Nephron progenitor cell (in vitro differentiated cells): Measurements from ENCODE around the gene UMAD1.

Experiments used
- DNase-seq: peaks from one replicate; pipeline ENCODE4 v3.0.0; 2021
- H3K27ac Mint-ChIP-seq: 2 replicates; pipeline ENCODE4 v1.8.0; 2021; ENCODE audit warnings: mild to moderate bottlenecking, moderate library complexity, mixed read lengths
- H3K27me3 Mint-ChIP-seq: 2 replicates; pipeline ENCODE4 v1.8.0; 2021; ENCODE audit warnings: mild to moderate bottlenecking, low read depth, mixed read lengths; ENCODE audit not compliant: poor library complexity
- H3K36me3 Mint-ChIP-seq: 2 replicates; pipeline ENCODE4 v1.8.0; 2021; ENCODE audit warnings: low read depth, mixed read lengths
- H3K4me1 Mint-ChIP-seq: 2 replicates; pipeline ENCODE4 v1.8.0; 2021; ENCODE audit warnings: mixed read lengths
- H3K4me3 Mint-ChIP-seq: 2 replicates; pipeline ENCODE4 v1.8.0; 2021; ENCODE audit warnings: mild to moderate bottlenecking, moderate library complexity, mixed read lengths
- H3K9me3 Mint-ChIP-seq: 2 replicates; pipeline ENCODE4 v1.8.0; 2021; ENCODE audit warnings: mild to moderate bottlenecking, moderate library complexity, mixed read lengths
- TF ChIP-seq, protein P1 (sequence below): fragments of 200-600 bp; sonication (generic); IDR thresholded peaks from 2 replicates; pipeline ENCODE4 v1.5.0; 2021; ENCODE audit warnings: antibody characterized with exemption

Gene UMAD1

DNA sequence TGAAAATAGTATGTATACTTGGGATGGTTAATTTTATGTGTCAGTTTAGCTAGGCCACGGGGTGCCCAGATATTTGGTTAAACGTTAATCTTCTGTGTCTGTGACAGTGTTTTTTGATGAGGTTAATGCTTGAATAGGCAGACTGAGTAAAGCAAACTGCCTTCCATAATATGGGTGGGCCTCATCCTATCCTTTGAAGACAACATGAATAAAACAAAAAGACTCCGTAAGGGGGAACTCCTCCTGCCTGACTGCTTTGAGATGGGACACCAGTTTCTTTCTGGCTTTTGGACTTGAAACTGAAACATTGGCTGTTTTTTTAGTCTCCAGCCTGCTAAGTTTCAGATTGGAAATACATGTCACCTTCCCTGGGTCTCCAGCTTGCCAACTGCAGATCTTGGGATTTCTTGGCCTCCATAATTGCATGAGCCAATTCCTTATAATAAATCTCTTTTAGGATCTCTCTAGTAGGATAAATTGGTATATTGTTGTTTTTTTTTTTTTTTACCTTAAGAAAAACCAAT lies 268.1 kb downstream of the UMAD1 start:
- Mint-ChIP-seq H3K4me3 (no peak overlapping the region), H3K36me3 (no peaks in the 10 kb centered on the region), H3K27ac (no peak overlapping the region), H3K27me3 (peaks cover 4% of the 10 kb centered on the region), H3K4me1 (peaks cover 8% of the 10 kb centered on the region), H3K9me3 (peaks cover 7% of the 10 kb centered on the region)
- DNase-seq: no peak
- TF ChIP-seq, protein P1, sequence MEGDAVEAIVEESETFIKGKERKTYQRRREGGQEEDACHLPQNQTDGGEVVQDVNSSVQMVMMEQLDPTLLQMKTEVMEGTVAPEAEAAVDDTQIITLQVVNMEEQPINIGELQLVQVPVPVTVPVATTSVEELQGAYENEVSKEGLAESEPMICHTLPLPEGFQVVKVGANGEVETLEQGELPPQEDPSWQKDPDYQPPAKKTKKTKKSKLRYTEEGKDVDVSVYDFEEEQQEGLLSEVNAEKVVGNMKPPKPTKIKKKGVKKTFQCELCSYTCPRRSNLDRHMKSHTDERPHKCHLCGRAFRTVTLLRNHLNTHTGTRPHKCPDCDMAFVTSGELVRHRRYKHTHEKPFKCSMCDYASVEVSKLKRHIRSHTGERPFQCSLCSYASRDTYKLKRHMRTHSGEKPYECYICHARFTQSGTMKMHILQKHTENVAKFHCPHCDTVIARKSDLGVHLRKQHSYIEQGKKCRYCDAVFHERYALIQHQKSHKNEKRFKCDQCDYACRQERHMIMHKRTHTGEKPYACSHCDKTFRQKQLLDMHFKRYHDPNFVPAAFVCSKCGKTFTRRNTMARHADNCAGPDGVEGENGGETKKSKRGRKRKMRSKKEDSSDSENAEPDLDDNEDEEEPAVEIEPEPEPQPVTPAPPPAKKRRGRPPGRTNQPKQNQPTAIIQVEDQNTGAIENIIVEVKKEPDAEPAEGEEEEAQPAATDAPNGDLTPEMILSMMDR: no peak

DNA sequence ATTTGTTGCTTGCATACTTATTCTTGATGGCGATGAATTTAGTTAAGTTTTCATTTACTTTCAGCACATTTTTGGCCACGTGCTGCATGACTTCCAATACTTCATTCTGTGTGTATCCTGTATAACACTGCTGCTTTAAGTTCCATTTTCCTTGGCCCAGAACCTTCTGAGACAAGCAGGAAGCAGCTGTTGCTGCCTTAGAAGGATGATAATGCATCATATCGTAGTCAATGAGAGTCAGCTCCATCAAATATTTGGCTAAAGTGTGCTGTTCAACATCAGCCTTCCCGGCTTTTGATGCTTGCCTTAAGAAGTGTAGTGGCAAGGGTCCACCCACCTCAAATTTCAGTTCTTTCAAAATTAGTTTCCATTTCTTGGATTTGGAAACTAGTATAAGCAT lies 268.8 kb downstream of the UMAD1 start:
- Mint-ChIP-seq H3K36me3 (no peaks in the 10 kb centered on the region), H3K4me1 (peaks cover 10% of the 10 kb centered on the region), H3K27ac (no peak overlapping the region), H3K9me3 (peaks cover 7% of the 10 kb centered on the region), H3K4me3 (no peak overlapping the region), H3K27me3 (peaks cover 4% of the 10 kb centered on the region)
- DNase-seq: no peak
- TF ChIP-seq, protein P1: no peak

DNA sequence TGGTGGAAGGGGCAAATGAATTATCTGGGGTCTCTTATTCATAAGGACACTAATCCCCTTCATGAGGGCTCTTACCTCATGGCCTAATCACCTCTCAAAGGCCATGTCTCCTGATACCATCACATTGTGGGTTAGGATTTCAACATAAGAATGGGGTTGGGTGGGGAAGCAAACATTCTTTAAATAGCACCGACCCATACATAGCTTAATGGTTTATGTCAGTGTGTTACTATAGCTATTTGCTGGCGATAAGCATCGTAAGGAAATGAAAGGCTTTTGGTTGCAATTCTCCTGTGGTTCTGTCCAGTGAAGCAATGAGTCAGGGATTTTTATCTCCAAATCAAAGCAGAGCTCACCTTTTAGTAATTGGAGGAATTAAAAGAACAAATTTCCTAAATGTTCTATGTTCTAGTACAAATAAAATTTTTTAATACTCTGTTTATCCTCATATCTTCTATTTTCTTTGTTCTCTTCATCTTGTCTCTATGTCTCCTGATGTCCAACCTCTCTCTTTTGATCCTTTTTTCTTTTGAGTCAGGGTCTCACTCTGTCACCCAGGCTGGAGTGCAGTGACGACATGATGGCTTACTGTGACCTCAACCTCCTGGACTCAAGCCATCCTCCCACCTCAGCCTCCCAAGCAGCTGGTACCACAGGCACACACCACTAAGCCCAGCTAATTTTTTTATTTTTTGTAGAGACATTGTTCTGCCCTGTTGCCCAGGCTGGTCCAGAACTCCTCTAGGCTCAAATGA lies 271.0 kb downstream of the UMAD1 start:
- peaks cover 8% of the 10 kb centered on the region for H3K27me3 Mint-ChIP-seq
- DNase-seq: no peak
- H3K36me3 Mint-ChIP-seq: no peaks in the 10 kb centered on the region
- peak overlapping the region; percentile 70 for H3K27ac Mint-ChIP-seq
- no peak overlapping the region for H3K4me3 Mint-ChIP-seq
- peaks cover 7% of the 10 kb centered on the region for H3K9me3 Mint-ChIP-seq
- TF ChIP-seq, protein P1: no peak
- H3K4me1 Mint-ChIP-seq: peaks cover 10% of the 10 kb centered on the region

DNA sequence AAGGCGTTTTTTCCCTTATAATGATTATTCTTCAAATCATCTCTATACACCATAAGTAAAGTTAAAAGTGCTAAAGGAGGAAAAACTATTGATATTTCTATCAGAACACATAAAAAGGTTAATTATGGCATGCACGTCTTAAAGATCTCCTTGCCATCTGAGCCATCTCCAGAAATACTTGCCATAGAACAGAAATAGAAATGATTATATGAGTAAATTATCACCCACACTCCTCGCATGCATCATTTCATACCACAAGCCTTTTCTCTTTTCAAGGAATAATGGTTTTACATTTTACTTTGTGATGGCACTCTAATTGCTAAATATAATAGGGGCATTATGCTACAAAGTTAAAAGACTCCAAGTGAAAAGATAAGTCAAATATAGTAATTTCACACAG lies 272.4 kb downstream of the UMAD1 start:
- peaks cover 1% of the 10 kb centered on the region for H3K9me3 Mint-ChIP-seq
- peaks cover 10% of the 10 kb centered on the region for H3K4me1 Mint-ChIP-seq
- TF ChIP-seq, protein P1: no peak
- H3K36me3 Mint-ChIP-seq: no peaks in the 10 kb centered on the region
- H3K4me3 Mint-ChIP-seq: no peak overlapping the region
- DNase-seq: no peak
- H3K27ac Mint-ChIP-seq: no peak overlapping the region
- H3K27me3 Mint-ChIP-seq: peaks cover 8% of the 10 kb centered on the region

DNA sequence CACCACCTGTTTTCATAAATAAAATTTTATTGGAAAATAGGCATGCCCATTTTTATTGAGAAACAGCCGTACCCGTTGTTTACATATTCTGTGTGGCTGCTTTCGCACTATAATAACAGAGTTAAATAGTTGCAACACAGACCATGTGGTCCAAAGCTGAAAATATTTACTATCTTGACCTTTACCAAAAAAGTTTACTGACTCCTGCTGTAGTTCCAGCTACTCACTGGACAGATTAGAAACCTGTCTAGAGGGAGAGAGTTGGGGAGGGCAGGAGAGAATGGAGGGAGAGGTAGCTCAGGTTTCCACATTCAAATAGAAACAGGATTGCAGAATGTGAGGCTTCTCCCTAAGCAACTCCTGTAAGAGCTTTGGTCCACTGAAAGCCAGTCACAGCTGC lies 273.0 kb downstream of the UMAD1 start:
- Mint-ChIP-seq H3K4me1 (peaks cover 10% of the 10 kb centered on the region), H3K36me3 (no peaks in the 10 kb centered on the region), H3K9me3 (no peaks in the 10 kb centered on the region), H3K27ac (no peak overlapping the region), H3K4me3 (no peak overlapping the region), H3K27me3 (peaks cover 8% of the 10 kb centered on the region)
- TF ChIP-seq, protein P1: no peak
- no peak for DNase-seq

DNA sequence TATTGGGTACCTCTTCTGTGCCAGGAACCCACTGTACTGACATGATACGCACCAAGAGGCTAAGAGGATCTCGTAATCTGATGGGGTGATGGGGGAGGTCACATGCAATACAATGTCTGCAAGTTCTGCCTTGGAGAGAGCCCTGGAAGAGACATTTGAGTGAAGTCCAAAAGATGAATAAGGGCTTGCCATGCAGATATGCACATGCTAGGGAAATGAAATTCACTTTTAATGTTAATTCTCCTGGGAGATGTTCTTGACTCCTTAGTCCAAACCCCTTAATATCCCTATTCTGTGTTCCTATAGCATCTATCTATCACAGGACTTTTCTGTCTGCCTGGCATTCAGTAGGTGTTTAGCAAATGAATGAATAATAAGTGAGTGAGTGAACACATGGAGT lies 274.0 kb downstream of the UMAD1 start:
- Mint-ChIP-seq H3K4me1 (peaks cover 5% of the 10 kb centered on the region), H3K27me3 (peaks cover 8% of the 10 kb centered on the region), H3K27ac (no peak overlapping the region), H3K36me3 (no peaks in the 10 kb centered on the region), H3K4me3 (no peak overlapping the region), H3K9me3 (no peaks in the 10 kb centered on the region)
- TF ChIP-seq, protein P1: no peak
- DNase-seq: no peak
